GM21423 (cell line): ENCODE measurements around the gene MRPS26.
"Not testable (repeated sequence)": the region's sequence is repeated elsewhere in the genome, so short reads cannot be mapped to it uniquely, and the experiment has no call there.

ENCODE experiments used
- ATAC-seq: cut with Tn5 transposase; IDR thresholded peaks from one replicate; pipeline ENCODE4 v1.9.1; 2021; ENCODE audit warnings: mild to moderate bottlenecking, moderate library complexity; ENCODE audit not compliant: unreplicated experiment

Gene MRPS26

DNA sequence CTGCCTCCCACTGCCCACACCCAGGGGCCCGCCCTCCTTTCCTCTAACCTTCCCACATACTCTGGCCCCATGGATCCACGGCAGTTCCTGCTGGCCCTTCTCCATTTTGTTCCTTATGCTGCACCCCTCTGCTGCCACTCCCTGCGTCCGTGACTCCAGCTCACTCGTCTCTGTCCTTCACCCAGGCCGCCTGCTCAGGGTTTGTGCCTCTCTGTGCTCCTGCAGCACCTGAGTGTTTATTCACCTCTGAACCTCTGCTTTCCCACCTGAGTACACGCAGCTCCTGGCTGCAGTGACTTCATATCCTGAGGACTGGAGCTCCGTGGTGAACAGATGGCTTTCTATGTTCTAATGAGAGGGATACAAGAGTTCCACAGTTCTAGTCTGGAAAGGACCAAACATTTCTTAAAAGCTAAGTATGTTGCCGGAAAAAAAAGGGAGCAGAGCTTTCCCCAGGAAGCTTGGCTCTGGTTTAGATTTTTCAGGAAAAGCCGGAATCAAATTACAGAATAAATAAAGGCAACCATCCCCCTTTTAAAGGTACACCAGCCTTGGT is 3.9 kb upstream of the MRPS26 start:
- ATAC-seq: no peak

DNA sequence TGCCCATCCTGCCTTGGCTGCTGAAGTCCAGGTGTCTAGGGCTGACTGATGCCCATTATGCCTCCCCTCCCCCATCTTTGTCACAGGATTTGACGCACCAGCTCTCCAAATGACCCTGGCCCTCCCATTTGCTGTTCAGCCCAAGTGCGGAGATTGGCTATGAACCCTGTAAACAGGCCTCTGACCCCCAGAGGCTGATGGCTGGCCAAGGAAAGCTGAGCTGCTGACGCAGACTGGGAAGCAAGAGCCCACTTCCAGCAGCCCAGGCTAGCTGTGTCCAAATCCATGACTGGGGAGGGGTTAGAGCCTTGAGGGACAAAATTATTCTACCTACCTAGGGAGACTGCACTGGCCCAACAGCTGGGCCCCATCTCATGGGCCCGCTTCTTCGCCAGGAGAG is 3.2 kb upstream of the MRPS26 start:
- ATAC-seq: no peak

DNA sequence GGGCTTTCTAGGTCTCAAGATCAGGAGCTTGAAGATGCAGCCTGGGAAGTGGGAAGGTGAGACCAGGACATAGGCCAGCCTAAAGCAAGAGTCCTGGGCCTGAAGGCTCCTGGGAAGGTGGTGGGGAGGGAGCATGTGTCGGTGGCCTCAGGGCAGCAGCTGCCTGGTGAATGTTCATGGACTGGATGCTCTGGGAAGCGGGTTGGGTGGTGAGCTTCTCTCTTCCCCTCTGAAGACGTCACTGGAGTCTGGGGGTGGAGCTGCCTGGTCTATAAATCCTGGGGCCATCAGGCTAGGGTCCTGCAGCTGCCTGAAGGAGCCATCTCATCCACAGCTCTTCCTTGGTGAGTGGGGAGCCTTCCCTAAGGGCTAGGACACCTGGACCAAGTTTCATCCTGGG is 2.5 kb upstream of the MRPS26 start, which contains the start of gene GNRH2:
GNRH2 (plus strand) TSS at position 301 of the 400 bp plus-strand sequence. CDS start 793 bp downstream, outside the sequence.
- no peak for ATAC-seq

DNA sequence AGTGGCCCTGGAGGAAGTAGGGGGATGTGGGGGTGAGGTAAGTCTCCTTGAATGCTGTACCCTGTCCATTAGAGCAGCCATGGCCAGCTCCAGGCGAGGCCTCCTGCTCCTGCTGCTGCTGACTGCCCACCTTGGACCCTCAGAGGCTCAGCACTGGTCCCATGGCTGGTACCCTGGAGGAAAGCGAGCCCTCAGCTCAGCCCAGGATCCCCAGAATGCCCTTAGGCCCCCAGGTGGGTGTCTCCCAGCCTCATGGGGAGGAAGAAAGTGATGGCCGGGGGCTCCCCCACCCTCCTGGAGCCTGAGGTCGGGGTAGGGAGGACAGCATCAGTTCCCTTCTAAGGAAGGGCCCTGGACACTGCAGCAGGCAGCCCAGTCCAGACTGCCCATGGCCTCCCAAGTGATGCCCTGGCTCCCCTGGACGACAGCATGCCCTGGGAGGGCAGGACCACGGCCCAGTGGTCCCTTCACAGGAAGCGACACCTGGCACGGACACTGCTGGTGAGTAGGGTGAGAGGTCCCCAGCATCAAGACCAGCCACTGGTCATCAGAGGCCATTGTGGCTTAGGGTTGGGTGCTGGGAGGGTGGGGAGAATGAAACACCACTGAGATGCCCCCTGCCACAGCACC is 1.4 kb upstream of the MRPS26 start:
- no peak for ATAC-seq

GRCh38 chr20:3045042-3045815 is 623 bp upstream of the MRPS26 start:
- ATAC-seq: peak; percentile 34

- no peak for ATAC-seq
Observed at GRCh38 chr20:3046677-3047462, 1.0 kb downstream of the MRPS26 start.

DNA sequence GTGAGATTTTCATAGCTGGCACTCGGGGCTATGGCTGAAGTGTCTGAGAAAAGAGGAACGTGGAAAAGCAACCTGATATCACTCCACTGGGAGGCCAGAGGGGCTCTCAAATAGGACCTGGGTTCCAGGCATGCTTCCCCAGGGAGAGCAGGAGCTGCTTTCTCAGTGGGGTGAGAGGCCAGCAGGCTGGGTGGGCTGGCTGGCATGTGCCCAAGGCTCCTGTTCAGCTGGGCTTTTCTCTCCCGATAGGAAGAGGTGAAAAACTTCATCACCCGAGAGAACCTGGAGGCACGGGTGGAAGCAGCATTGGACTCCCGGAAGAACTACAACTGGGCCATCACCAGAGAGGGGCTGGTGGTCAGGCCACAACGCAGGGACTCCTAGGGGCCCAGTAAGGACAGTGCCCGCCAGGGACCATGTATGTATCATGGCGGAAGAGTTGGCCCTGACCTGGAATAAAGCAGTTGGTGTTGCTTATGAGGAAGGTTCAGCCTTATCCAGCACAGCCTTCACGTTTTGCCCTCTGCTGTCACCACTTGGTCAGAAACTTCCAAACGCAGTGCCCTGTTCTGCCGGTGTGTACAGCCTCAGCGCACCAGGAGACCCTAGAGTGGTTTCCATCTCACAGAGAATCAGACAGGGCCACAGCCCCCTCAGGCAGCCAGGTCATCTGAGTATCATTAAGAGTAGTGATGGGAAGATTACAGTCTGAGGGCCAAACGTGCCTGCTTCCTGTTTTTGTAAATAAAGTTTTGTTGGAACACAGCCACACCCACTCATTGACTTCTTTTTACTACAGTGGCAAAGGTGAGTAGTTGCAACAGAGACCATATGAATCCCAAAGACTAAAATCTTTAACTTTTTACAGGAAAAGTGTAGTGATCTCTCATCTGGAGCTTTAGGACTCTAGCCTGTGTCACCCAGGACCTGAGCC is 1.9 kb downstream of the MRPS26 start:
- ATAC-seq: no peak

GRCh38 chr20:3051385-3052019 is 5.7 kb downstream of the MRPS26 start:
- no peak for ATAC-seq

DNA sequence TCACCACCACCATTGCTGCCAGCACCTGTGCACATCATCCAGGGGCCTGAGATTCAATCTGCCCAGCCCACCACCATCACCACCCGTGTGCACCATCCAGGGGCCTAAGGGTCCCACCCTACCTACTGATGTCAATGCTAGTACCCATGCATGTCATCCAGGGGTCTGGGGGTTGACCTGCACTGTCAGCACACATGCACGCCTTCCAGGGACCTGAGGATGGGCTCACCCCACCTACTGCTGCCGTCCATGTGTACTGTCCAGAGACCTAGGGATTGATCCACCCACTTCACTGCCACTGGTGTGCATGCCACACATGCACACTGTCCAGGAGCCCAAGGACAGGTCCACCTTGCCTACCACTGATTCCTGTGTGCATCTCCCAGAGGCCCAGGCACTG is 13.6 kb downstream of the MRPS26 start:
- no peak for ATAC-seq

DNA sequence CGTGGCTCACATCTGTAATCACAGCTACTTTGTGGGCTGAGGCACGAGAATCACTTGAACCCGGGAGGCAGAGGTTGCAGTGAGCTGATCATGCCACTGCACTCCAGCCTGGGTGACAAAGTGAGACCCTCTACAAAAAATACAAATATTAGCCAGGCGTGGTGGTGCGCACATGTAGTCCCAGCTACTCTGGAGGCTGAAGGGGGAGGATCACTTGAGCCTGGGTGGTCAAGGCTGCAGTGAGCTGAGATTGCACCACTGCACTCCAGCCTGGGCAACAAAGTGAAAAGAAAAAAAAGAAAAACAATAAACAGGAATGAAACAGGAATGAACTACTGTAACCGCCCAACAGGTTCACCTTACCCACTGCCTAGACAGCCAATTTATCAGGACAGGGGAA is 18.3 kb downstream of the MRPS26 start:
- ATAC-seq: not testable (repeated sequence)

DNA sequence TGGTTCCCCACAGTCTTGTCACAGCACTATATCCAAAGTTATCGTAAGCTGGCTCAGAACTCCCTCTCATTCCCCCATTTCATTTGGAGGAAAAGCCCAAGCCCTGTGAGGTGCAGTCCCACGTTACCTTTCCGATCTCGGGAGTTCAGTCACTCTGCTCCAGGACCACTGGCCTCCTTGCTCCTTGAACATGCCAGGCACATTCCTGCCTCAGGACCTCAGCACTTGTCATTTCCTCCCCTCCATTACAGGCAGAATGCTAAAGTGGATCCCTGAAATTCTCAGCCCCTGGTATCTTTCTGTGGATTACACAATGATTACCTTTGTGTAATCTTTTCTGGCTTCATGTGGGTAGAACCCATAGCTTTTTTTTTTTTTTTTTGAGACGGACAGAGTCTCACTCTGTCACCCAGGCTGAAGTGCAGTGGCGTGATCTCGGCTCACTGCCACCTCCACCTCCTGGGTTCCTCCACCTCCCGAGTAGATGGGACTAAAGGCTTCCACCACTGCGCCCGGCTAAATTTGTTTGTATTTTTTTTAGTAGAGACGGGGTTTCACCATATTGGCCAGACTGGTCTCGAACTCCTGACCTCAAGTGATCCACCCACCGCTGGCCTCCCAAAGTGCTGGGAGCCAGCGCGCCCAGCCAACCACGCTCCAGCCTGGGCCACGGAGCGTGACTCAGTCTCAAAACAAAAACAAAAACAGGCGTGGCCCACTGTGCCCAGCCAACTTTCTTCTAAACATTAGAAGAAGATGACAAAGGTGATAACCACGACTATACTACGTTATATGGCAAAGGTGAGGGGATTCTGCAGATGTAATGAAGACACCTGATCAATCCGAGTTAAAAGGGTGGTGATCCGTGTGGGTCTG is 21.5 kb downstream of the MRPS26 start:
- no peak for ATAC-seq

GRCh38 chr20:3068075-3068474 is 22.2 kb downstream of the MRPS26 start:
- ATAC-seq: no peak

DNA sequence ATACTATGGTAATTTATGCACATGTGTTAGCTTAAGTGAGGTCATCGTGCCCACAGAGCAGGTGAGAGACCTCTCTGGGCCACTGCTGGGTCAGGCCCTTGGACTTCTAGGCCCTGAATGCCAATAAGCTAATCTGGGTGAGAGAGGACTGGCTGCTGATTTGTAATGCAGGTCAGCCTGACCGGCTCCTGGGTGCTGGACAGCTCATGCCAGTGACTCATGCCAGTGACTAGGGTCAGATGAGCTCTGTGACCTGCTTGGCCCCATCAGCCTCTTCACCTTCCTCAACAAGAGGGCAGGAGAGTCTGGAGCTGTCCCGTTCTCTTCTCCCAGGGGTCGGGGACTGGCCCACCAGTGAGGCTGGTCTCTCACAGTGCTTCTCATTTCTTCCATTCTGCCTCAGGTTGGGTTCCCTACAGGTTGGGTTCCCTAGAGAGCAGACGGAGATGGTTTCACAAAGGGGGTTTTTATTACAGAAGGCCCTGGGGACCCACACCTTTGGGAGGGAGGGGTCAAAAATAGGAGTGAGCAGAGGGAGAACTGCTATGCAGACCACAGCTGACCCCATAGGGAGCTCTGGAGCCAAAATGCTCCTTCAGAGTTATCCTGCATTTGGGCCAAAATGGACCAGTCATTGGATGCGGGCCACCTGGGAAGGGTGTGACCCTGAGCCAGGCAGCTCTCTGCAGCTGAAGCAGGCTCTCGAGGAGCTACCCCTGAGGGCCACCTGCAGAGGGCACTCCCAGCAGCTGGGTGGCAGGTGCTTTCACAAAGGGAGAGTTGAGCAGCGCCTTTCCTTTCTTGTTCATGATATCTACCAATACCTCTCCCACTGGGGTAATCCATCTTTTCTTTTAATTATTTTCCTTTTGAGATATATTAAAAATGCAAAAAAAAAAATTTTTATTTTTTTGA is 23.4 kb downstream of the MRPS26 start:
- no peak for ATAC-seq

GRCh38 chr20:3070725-3071124 is 24.9 kb downstream of the MRPS26 start:
- ATAC-seq: no peak

- no peak for ATAC-seq
Observed at GRCh38 chr20:3071266-3071609, 25.4 kb downstream of the MRPS26 start.

GRCh38 chr20:3071610-3072529 is 26.0 kb downstream of the MRPS26 start, which contains the start of gene OXT:
OXT (plus strand) TSS chr20:3071620; CDS start chr20:3071656, 36 bp downstream.
- ATAC-seq: no peak
